Muscle layer of duodenum (tissue), 2 donors: ENCODE measurements around the gene JAM3.
A peak's percentile ranks its signal among the peaks of the same experiment; 100 is the strongest.

Source experiments
- H3K27ac ChIP-seq: one replicate; pipeline ENCODE4 v1.7.0; 2013; ENCODE audit warnings: mild to moderate bottlenecking, low read length
- H3K27me3 ChIP-seq: one replicate; pipeline ENCODE4 v1.7.0; 2013; ENCODE audit warnings: low read depth, mild to moderate bottlenecking, control low read depth, low read length
- H3K36me3 ChIP-seq, 2 donors: one replicate each; pipeline ENCODE4 v1.7.0; 2013; ENCODE audit warnings: low read length in 2 of 2, control low read depth in 1 of 2, mild to moderate bottlenecking in 1 of 2; ENCODE audit not compliant: insufficient read depth in 2 of 2, control insufficient read depth in 1 of 2
- H3K4me1 ChIP-seq, 2 donors: one replicate each; pipeline ENCODE4 v1.7.0; 2013; ENCODE audit warnings: low read length in 2 of 2, mild to moderate bottlenecking in 2 of 2, control low read depth in 1 of 2, moderate library complexity in 1 of 2; ENCODE audit not compliant: insufficient read depth in 2 of 2, control insufficient read depth in 1 of 2
- H3K4me3 ChIP-seq, 2 donors: one replicate each; pipeline ENCODE4 v1.7.0; 2013; ENCODE audit warnings: low read length in 2 of 2, low read depth in 1 of 2, mild to moderate bottlenecking in 1 of 2
- H3K9me3 ChIP-seq, 2 donors: one replicate each; pipeline ENCODE4 v1.7.0; 2013; ENCODE audit warnings: low read length in 2 of 2, control low read depth in 1 of 2, mild to moderate bottlenecking in 1 of 2; ENCODE audit not compliant: control insufficient read depth in 1 of 2
- donor health status: healthy.

The JAM3 gene

DNA sequence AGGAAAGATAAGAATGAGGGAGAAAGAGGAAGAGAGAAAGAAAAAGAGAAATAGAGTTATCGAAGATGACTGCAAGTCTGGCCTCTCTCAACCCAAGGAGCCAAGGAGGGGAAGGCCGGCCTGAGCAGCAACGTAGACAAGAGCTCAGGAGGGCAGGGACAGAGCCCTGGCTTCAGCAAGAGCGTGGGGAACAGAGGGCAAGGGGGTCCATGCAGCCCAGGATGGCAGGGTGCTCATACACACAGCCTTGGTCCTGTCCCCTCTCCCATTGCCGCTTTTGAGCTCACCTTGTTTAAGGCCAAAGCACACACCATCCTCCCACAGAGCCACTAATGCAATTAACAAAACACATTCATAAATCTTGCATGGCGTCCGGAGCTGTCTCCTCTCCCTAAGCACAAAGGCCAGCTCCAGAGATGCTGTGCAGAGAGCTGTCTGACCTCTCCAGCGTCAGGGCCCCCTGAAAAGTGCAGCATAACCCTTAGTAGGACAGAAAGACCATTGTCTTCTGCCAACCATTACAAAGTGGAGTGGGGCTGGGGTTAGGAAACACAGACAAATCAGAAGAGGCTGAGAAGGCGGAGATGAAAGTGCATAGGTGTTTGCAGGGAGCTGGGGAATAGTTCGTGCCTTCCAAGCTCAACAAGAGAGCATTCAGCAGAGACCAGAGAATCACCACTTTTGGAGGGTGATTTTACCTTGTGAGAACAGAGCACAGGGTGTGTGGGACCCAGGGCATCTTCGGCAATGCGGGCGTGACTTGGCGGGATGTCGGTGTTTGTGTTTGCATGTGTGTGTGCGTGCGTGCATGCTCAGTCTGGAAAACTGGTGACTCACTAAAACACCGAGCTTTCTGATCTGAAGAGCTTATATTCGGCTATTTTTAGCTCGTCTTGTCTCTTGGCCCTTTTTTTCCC lies 28.2 kb upstream of the JAM3 start:
- Histone ChIP-seq H3K27ac (peak overlapping the region; percentile 72), H3K4me3 (peak overlapping the region in 1 of 2 donors; percentile 9), H3K36me3 (no peaks in the 10 kb centered on the region), H3K4me1 (peaks cover 15 to 72% of the 10 kb centered on the region in 2 donors), H3K27me3 (no peaks in the 10 kb centered on the region), H3K9me3 (no peaks in the 10 kb centered on the region)

DNA sequence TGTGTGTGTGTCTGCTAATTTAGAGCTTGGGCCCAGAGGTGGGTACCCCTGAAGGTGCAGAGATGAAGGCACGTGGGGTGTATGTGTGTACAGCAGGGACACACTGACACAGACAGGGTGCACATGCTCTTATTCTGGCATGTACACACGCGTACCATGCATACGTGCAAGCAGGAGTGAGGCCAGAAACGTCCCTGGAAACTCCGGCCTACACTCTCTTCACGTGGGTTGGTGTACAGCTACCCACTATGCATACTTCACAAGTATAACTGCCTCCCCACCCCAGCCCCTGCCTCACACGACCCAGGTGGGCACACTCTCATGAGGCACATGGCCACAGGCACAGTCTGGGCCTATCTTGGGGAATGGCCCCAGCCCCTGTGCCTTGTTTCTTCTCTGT lies 27.5 kb upstream of the JAM3 start:
- Histone ChIP-seq H3K4me1 (peaks cover 15 to 69% of the 10 kb centered on the region in 2 donors), H3K27me3 (no peaks in the 10 kb centered on the region), H3K36me3 (no peaks in the 10 kb centered on the region), H3K4me3 (peak overlapping the region in 1 of 2 donors; percentile 9), H3K27ac (peak overlapping the region; percentile 72), H3K9me3 (no peaks in the 10 kb centered on the region)

DNA sequence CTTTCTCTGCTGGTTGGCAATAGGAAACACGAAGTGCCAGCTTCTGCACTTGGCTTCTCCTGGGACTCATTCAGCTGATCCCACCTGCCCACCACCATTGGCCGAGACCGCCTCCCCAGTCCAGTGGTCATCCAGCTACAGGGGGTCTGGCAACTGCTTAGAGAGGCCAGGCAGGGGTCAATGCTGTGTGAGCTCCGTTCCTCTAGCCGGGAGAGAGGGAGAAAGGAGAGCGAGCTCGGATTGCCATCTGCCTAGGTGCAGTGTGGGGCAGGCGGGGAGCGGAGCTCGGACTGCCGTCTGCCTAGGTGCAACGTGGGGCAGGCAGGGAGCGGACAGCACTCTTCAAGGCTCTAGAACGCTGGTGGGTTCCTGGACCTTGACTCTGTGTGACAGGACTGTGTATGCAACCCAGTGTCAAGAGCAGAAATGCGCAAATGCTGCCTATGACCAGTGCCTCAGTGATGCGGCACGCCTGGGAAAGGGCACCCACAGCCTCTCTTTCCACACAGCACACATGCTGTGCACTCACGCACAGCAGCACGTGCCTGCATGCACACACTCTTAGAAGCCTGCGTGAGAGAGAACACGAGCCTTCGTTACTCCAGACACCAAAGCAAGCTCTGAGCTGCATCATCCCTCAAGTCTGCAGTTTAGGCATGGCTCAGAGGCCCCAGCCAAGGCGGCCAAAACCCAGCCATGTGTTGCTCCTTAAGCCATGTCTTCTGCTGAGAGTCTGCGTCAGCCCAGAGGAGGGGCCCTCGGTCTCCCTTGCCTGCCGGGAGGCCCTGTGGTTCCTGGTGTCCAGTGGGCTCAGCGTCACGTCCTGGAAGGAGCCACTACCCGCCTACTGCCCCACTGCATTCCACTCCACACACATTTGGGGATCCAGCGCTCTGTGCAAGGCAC lies 26.8 kb upstream of the JAM3 start:
- Histone ChIP-seq H3K4me1 (peaks cover 16 to 70% of the 10 kb centered on the region in 2 donors), H3K36me3 (no peaks in the 10 kb centered on the region), H3K27me3 (no peaks in the 10 kb centered on the region), H3K4me3 (peak overlapping the region in 1 of 2 donors; percentile 9), H3K27ac (peak overlapping the region; percentile 72), H3K9me3 (no peaks in the 10 kb centered on the region)

DNA sequence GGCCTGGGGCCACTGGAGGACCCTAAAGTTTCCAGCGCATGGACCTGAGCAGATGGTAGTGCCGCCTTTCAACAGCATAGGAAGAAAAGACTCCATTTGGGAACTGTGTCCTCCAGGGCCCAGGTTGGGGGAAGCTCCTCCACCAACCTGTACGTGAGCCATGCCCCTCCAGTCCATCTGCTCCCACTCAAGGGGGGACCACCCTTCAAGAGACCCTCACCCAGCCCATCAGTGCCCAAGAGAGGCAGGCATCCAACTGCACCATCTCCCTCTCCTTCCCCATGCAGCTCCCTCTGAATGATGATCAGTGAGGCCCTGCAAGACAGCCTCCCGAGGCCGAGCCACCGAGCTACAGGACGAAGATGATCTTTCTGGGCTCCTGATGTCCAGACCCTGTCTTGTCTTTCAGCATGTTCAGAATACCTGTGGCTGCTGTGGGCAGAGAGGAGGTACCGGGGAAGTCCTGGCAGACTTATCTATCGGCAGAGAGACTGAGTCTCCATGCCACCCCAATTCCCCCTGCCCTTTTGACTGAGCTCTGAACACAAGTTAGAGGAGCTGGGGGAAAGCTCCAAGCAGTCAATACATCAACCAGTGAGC lies 25.0 kb upstream of the JAM3 start:
- H3K4me3 ChIP-seq: no peak overlapping the region
- H3K36me3 ChIP-seq: no peaks in the 10 kb centered on the region
- H3K9me3 ChIP-seq: no peaks in the 10 kb centered on the region
- no peaks in the 10 kb centered on the region for H3K27me3 ChIP-seq
- peaks cover 19 to 60% of the 10 kb centered on the region in 2 donors for H3K4me1 ChIP-seq
- no peak overlapping the region for H3K27ac ChIP-seq

DNA sequence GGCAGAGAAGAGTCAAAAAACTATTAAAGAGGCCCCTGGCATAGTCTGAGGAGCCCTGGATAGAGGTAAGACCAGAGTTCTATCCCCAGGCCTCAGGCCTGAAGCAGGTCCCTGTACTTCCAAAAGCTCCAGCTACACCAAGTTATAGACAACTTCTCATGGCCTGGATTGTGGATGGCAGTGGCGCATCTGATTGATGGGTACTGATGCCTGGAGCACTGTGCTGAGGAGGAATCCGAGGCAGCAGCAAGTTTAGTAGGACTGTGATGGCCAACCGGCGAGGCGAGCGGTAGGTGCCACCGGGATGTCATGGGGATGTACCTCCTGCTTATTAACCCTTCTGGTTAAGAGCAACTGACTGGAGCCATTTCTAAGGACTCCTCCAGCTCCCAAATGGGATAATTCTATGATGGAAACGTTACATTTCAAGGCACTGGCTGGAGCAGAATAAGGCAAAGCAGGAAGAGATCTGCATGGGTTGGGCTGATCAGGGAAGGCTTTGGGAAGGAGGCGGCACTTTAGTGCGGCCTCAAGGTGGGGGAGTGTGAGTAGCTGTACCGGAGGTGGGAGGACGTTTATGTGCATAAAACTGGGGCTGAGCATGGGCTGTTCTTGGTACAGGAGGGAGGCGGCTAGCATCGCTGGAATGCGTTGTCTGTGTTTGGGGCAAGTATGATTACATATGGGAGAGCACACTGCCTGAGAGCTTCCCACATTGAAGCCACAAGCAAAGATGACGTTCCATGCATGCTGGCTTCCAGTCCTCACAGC lies 24.2 kb upstream of the JAM3 start:
- H3K4me1 ChIP-seq: peaks cover 15 to 52% of the 10 kb centered on the region in 2 donors

DNA sequence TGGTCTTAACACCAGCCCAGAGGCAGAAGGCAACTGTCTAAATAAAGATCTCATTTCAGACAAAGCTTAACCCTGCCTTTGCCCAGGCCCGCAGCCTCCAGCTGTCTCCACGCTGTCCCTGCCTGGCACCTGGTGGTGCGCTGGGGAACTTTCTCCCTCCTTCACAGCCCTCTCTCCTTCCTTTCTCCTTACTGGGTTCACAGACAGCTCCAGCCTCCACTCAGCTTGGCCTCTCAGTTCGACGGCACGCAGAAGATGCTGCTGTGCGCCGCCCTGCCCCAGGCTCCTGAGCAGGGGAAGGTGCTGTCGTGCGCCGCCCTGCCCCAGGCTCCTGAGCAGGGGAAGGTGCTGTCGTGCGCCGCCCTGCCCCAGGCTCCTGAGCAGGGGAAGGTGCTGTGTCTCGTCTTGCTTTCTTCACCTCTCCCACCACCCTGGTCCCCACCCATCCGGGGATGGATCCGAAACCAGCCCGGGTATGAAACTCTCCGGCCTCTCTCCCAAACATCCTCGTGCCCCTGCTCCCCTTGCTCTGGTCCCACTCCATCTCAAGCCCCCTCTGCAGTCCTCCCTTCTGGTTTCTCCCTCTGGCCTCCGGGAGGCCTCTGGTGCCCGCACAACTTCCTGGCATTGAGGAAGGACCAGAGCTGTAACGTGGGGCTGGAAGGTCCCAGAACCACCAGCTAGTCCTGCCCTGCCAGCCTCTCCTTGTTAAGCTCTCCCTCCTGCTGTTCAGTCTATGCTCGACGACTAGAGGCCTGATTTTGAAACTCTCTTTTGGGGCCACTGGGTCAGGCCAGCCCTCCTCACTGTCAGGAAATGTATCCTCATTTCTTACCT lies 22.9 kb upstream of the JAM3 start:
- Histone ChIP-seq H3K9me3 (no peaks in the 10 kb centered on the region), H3K4me3 (no peak overlapping the region), H3K4me1 (peaks cover 10 to 48% of the 10 kb centered on the region in 2 donors), H3K36me3 (no peaks in the 10 kb centered on the region), H3K27me3 (no peaks in the 10 kb centered on the region), H3K27ac (no peak overlapping the region)

More for the DNA sequence above, 24.2 kb upstream of the JAM3 start:
- no peaks in the 10 kb centered on the region for H3K36me3 ChIP-seq
- H3K27ac ChIP-seq: no peak overlapping the region
- no peaks in the 10 kb centered on the region for H3K27me3 ChIP-seq
- H3K4me3 ChIP-seq: no peak overlapping the region
- H3K9me3 ChIP-seq: no peaks in the 10 kb centered on the region

DNA sequence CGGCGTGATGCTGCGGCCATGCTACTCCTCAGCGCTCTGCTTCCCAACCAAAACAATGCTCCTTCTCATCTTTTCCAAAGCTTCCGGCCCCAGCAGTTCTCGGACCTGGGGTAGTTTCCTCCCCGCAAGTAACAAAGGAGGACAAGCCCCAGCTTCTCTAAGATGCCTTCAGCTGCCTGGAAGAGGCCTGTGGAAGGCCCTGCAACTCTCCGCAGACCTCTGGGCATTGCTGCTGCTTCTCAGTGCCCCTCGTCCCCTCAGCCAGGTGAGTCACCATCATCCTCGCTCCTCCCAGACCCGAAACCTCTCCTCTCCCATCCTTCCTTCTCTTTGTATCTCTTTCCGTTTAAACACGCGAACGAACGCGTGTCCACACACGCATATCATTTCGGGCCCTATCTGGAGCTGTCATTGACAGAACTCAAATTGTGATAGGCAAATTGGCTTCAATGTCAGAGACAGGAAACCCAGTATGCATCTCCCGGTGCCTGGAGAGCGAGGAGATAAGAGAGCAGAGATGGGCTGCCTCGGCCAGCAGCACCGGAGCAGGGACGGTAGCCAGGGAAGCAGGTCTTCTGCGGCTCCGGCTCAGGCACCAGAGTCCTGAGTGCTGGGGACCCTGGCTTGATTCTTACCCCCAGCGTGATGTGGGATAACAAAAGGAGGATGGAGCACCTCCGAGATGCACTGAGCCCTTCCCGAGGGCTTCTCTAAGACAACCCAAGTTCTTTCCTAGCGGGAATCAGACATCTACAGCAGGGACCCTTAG lies 22.0 kb upstream of the JAM3 start:
- H3K27me3 ChIP-seq: no peaks in the 10 kb centered on the region
- H3K4me1 ChIP-seq: peaks cover 5 to 39% of the 10 kb centered on the region in 2 donors
- H3K36me3 ChIP-seq: no peaks in the 10 kb centered on the region
- peak overlapping the region; percentile 60 for H3K27ac ChIP-seq
- no peaks in the 10 kb centered on the region for H3K9me3 ChIP-seq
- H3K4me3 ChIP-seq: no peak overlapping the region

DNA sequence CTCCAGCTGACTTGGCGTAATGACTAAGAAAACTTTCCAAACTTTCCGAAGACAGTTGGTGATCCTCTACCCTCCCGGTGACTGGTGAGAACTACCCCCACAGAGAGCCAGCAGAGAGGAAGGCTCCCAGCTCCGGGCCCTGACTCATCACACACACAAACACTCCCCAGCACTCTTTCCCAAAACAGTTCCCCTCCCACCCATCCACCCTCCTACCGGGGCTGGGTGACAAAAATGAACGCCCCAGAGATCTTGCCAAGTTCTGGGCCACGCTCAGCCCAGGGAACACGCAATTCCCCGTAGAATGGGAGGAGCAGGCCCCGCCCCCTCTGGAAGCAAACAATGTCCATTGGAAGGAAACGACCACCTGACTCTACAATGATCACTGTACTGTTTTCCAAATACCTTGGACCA lies 21.3 kb upstream of the JAM3 start:
- Histone ChIP-seq H3K27me3 (no peaks in the 10 kb centered on the region), H3K4me1 (peaks cover 4 to 32% of the 10 kb centered on the region in 2 donors), H3K4me3 (no peak overlapping the region), H3K27ac (peak overlapping the region; percentile 60), H3K9me3 (no peaks in the 10 kb centered on the region), H3K36me3 (no peaks in the 10 kb centered on the region)

DNA sequence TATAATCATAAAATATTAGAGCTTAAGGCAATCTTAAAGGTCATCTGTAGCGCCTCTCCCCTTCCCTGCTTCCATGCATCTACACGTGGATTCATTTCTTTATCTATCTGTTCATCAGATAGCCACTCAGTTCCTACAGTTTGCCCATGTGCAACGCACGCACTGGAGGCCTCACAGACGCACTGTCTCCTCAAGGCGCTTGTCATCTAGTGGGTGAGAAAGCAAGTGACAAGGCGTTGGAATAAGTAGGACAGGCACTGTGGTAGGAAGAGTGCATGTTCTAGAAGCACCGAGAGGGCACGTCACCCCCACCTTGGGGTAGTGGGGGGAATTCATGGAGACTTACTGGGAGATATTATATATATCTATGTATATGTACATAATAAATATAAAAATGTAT lies 20.8 kb upstream of the JAM3 start:
- Histone ChIP-seq H3K4me3 (no peak overlapping the region), H3K36me3 (no peaks in the 10 kb centered on the region), H3K27me3 (no peaks in the 10 kb centered on the region), H3K4me1 (peaks cover 4 to 28% of the 10 kb centered on the region in 2 donors), H3K9me3 (no peaks in the 10 kb centered on the region), H3K27ac (no peak overlapping the region)
